Kidney (tissue), 14 donors: Measurements from ENCODE around the gene BCAS3. TPM values are rescaled to one million over a fixed set of nuclear protein-coding genes. Genes with fewer than 3 reads are reported as not detected.

Experiments
- DNase-seq, 5 donors: peaks; one replicate each; pipeline ENCODE4 v3.0.0-alpha.2; 2013 to 2020
- FAIRE-seq: peaks from 2 replicates; lab custom pipeline; 2012; peaks lifted over from hg19 to GRCh38; lab: Jason Lieb, UNC
- H3K27ac ChIP-seq, 2 donors: one replicate each; pipeline ENCODE4 v1.7.0; 2013; ENCODE audit warnings: low read depth in 2 of 2, low read length in 2 of 2, inconsistent platforms in 1 of 2
- H3K27me3 ChIP-seq: one replicate; pipeline ENCODE4 v1.7.1; 2013; ENCODE audit warnings: low read length, inconsistent platforms; ENCODE audit not compliant: control insufficient read depth, insufficient read depth
- H3K36me3 ChIP-seq, 3 donors: one replicate each; pipeline versions ENCODE4 v1.7.0 to v1.7.1; 2013; ENCODE audit warnings: low read length in 3 of 3, control low read depth in 1 of 3, inconsistent platforms in 1 of 3; ENCODE audit not compliant: insufficient read depth in 3 of 3, control insufficient read depth in 2 of 3
- H3K4me1 ChIP-seq, 3 donors: one replicate each; pipeline versions ENCODE4 v1.7.0 to v1.7.1; 2013; ENCODE audit warnings: low read length in 3 of 3, inconsistent platforms in 1 of 3, low read depth in 1 of 3; ENCODE audit not compliant: control insufficient read depth in 2 of 3, insufficient read depth in 2 of 3
- H3K4me3 ChIP-seq, 3 donors: one replicate each; pipeline versions ENCODE4 v1.7.0 to v1.8.1; 2013; ENCODE audit warnings: low read length in 3 of 3, control low read depth in 1 of 3, inconsistent platforms in 1 of 3
- H3K9ac ChIP-seq, 3 donors: one replicate each; pipeline versions ENCODE4 v1.7.0 to v1.7.1; 2013; ENCODE audit warnings: low read length in 3 of 3, control low read depth in 1 of 3, inconsistent platforms in 1 of 3
- H3K9me3 ChIP-seq, 3 donors: one replicate each; pipeline versions ENCODE4 v1.7.0 to v1.7.1; 2013; ENCODE audit warnings: low read length in 3 of 3, control low read depth in 1 of 3, inconsistent platforms in 1 of 3; ENCODE audit not compliant: control insufficient read depth in 2 of 3, insufficient read depth in 1 of 3
- intact Hi-C: fragments of 100-400 bp; cut with DNase I; formaldehyde crosslinking; loops from one replicate; pipeline ENCODE4 v1.11.1; 2022
- polyA plus RNA-seq: library from polyadenylated mRNA; stranded (reverse); fragments of 350-450 nt; fragmentation: Illumina TruSeq; extraction: RNeasy Lipid Tissue Mini Kit (QIAGEN cat#74804); gene quantifications from one replicate; pipeline ENCODE4 v1.2.3, GENCODE V29; 2014; ENCODE audit warnings: low read depth, low replicate concordance; ENCODE audit not compliant: insufficient read depth
- total RNA-seq: library from RNA; stranded (reverse); fragmentation: NEBNext Ultra II Directional; extraction: Animal tissue kit (Norgen Biotek cat#: 25700); gene quantifications from one replicate; pipeline ENCODE4 v1.2.1, GENCODE V29; 2021
- TF ChIP-seq, protein P1 (sequence below): IDR thresholded peaks from 3 replicates; pipeline ENCODE4 v1.5.1; 2012; ENCODE audit warnings: mild to moderate bottlenecking, moderate library complexity, borderline replicate concordance; ENCODE audit not compliant: insufficient read depth; ENCODE audit errors: extremely low read depth
- donor health status: control.
- donor health status: control.
- donor health status: control.
- donor health status: control.
- donor health status: control.
- donor health status: DM: yes; HTN: yes; CAD: no.
- donor health status: Normal renal cell carcinoma (clear cell type).

BCAS3 gene
- total and polyA plus RNA-seq, 2 donors from 2014 or later, result 18.3 to 44.1 TPM

- no peak overlapping the region for H3K4me3 ChIP-seq
- H3K9me3 ChIP-seq, result no peaks in the 10 kb centered on the region
- DNase-seq (no peak), FAIRE-seq (no peak)
- peaks cover 0 to 4% (median 2%) of the 10 kb centered on the region in 3 donors for H3K36me3 ChIP-seq
- H3K27ac ChIP-seq, result no peak overlapping the region
- no peaks in the 10 kb centered on the region for H3K27me3 ChIP-seq
- TF ChIP-seq, protein P1, sequence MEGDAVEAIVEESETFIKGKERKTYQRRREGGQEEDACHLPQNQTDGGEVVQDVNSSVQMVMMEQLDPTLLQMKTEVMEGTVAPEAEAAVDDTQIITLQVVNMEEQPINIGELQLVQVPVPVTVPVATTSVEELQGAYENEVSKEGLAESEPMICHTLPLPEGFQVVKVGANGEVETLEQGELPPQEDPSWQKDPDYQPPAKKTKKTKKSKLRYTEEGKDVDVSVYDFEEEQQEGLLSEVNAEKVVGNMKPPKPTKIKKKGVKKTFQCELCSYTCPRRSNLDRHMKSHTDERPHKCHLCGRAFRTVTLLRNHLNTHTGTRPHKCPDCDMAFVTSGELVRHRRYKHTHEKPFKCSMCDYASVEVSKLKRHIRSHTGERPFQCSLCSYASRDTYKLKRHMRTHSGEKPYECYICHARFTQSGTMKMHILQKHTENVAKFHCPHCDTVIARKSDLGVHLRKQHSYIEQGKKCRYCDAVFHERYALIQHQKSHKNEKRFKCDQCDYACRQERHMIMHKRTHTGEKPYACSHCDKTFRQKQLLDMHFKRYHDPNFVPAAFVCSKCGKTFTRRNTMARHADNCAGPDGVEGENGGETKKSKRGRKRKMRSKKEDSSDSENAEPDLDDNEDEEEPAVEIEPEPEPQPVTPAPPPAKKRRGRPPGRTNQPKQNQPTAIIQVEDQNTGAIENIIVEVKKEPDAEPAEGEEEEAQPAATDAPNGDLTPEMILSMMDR, result no peak
- no peaks in the 10 kb centered on the region for H3K4me1 ChIP-seq
- H3K9ac ChIP-seq, result no peak overlapping the region
- intact Hi-C loops, result no loop called here
These were observed 48.5 kb upstream of the BCAS3 start for GRCh38 chr17:60629120-60629519.

DNA sequence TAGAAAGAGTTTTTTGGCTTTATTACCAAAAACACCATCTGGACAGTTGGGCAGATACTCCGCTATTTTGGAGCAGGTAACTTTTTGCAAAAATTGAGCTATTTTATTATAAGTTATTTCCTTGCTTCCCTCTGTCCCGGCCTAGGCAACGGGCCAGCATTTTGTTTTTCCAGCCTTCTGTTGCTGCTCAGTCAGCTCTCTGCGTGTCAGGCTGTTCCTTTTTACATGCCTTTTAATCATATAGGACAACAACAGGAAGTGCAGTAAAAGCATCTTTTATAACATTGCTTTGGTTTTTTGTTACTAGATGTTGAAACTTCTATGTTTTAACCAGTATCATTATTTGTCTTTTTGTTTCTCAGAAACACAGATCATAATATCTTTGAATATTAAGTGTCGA is 47.3 kb upstream of the BCAS3 start:
- no peak for FAIRE-seq
- H3K27ac ChIP-seq, result no peak overlapping the region
- intact Hi-C loops, result no loop called here

GRCh38 chr17:60631119-60631518 is 46.5 kb upstream of the BCAS3 start:
- Histone ChIP-seq H3K27ac (no peak overlapping the region), H3K4me1 (no peaks in the 10 kb centered on the region)
- intact Hi-C loops, result no loop called here

More for the DNA sequence above, 47.3 kb upstream of the BCAS3 start:
- Histone ChIP-seq H3K27me3 (no peaks in the 10 kb centered on the region), H3K9ac (no peak overlapping the region), H3K36me3 (peaks cover 0 to 4% (median 2%) of the 10 kb centered on the region in 3 donors), H3K4me3 (no peak overlapping the region), H3K9me3 (no peaks in the 10 kb centered on the region), H3K4me1 (no peaks in the 10 kb centered on the region)
- TF ChIP-seq, protein P1, result no peak
- DNase-seq, result peak in 1 of 5 donors; percentile 71

More at GRCh38 chr17:60631119-60631518, 46.5 kb upstream of the BCAS3 start:
- DNase-seq (no peak), FAIRE-seq (no peak)
- peaks cover 0 to 2% (median under 1%) of the 10 kb centered on the region in 3 donors for H3K36me3 ChIP-seq
- H3K4me3 ChIP-seq, result no peak overlapping the region
- no peaks in the 10 kb centered on the region for H3K27me3 ChIP-seq
- H3K9me3 ChIP-seq, result no peaks in the 10 kb centered on the region
- H3K9ac ChIP-seq, result no peak overlapping the region
- TF ChIP-seq, protein P1, result no peak
